GM12801 (cell line): Measurements from ENCODE around the gene VASH1.

Experiments
- TF ChIP-seq, protein P1 (sequence below): IDR thresholded peaks from one replicate; pipeline ENCODE4 v1.5.1; 2011; ENCODE audit warnings: control low read depth; ENCODE audit not compliant: insufficient read length; ENCODE audit errors: extremely low read depth

The VASH1 gene

DNA sequence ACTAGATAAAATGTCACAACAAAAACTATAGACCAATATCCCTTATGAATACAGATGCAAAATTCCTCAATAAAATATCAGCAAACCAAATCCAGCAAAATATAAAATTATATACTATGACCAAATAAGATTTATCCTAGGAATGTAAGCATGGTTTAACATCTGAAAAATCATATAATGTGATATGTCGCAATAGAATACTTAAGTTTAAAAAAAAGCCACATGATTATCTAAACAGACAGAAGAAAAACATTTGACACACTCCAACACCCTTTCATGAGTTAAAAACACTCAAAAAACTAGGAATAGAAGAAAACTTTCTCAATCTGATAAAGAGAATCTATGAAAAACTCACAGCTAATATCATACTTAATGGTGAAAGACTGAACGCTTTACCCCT is 31.2 kb downstream of the VASH1 start:
- TF ChIP-seq, protein P1, sequence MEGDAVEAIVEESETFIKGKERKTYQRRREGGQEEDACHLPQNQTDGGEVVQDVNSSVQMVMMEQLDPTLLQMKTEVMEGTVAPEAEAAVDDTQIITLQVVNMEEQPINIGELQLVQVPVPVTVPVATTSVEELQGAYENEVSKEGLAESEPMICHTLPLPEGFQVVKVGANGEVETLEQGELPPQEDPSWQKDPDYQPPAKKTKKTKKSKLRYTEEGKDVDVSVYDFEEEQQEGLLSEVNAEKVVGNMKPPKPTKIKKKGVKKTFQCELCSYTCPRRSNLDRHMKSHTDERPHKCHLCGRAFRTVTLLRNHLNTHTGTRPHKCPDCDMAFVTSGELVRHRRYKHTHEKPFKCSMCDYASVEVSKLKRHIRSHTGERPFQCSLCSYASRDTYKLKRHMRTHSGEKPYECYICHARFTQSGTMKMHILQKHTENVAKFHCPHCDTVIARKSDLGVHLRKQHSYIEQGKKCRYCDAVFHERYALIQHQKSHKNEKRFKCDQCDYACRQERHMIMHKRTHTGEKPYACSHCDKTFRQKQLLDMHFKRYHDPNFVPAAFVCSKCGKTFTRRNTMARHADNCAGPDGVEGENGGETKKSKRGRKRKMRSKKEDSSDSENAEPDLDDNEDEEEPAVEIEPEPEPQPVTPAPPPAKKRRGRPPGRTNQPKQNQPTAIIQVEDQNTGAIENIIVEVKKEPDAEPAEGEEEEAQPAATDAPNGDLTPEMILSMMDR: no peak

DNA sequence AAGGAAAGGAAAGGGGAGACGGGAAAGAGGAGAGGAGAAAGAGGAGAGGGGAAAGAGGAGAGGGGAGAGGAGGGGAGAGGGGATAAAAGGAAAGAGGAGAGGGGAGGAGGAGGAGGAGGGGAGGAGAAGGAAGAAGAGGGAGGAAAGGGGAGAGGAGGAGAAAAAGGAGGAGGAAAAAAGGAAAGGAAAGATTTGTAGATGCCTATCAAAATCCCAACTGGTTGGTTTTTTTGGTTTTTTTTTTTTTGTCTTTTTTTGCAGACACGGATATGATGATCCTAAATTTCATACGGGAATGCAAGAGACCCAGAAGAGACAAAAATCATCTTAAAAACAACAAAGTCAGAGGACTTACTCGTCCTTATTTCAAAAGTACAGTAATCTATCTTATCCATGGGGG is 32.1 kb downstream of the VASH1 start:
- TF ChIP-seq, protein P1: no peak

DNA sequence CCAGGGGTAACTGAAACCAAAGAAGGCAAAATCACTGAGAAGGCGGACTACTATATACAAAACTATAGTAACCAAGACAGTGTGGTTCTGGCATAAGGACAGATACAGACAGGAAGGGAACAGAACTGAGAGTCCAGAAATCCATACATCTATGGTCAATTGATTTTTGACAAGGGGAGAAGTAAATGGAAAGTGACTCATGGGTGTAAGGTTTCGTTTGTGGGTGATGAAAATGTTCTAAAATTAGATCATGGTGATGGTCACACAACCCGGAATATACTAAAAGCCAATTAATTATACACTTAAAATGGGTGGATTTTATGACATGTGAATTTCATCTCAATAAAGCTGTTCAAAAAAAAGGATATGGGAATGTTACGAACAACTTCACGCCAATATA is 32.7 kb downstream of the VASH1 start:
- TF ChIP-seq, protein P1: no peak

DNA sequence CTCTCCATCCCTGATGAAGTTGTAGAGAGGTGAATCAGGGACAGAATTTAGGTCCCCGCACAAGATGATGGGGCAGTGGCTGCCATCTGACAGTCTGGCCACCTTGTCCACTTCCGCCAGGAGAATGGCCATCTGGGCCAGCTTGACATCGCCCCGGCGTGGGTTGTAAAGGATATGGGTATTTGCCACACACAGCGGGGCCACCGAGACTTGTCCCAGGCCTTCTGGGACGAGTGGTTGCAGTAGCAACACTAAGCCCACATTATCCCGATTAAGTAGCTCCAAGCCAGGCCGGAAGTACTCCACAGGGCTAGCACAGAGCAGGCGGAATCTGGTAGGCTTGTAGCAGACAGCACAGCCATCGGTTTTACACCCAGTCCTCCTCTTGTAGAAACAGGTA is 45.2 kb downstream of the VASH1 start:
- TF ChIP-seq, protein P1: no peak

DNA sequence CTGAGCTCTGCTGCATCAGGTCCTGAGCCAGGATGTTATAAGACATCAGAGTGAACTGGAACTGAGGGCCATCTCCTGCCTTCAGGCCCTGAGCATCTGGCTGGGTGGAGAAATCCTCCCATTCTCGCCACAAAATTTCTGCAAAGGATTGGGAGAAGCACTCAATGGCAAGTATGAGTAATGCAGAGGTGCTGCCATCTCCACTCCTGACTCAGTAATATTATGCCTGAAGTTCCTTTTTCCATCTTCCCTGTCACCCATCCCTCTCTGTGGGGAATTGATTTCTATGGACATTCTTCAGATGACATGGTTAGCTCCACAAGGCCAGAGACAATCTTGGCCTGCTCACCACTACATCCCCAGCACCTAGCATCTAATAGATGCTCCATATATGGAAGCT is 46.7 kb downstream of the VASH1 start:
- TF ChIP-seq, protein P1: no peak

DNA sequence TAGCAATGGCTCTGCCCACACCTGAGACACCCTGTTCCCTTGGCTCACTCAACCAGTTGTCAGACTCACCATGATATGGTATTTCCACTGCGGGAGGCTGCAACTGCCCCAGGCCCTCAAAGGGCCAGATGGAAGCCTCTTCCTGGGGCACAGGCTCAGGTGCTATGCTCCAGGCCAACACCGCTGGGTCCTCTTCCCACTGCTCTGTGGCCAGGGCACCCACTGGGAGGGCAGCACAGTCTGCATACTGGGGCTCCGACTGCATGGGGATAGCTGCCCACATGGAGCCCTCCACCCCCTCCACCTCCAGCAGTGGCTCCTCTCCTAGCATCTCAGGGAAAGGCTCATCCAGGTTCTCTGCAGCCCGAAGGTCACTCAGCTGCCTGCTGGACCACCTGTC is 47.7 kb downstream of the VASH1 start:
- TF ChIP-seq, protein P1: no peak

DNA sequence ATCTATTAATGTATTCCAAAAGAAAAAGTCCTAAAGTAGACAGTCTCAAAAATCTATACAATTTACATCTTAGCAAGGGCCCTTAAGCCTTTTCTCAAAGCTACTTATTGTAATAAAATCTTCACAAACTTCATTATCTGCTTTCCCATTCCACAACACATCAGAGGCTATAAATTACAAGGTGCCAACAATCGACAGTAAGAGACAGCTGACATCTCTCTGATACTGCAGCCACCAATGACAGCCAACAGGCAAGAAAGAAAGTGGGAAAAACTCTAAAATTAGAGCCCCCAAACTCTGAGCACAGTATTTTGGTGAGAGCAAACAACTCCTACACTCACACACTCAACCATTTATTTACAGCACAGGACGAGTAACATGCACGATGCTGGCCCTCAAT is 49.3 kb downstream of the VASH1 start:
- TF ChIP-seq, protein P1: no peak

DNA sequence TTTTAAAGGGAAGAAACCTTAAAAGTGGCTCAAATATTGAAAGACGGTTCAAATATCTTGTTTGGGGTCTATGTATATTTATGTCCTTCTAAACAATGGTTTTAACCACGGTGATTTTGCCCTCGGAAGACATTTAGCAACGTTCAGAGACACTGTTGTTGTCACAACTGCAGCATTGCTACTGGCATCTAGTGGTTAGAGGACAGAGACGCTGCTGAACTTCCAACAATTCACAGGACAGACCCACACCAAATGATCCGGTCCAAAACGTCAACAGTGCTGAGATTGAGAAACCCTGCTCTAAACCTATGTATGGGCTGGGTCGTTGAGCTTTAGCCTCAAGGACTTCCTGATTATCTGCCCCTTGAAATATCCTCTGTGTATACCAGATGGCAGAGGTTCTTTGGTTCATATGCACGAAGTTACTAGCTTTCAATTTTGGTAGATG is 49.7 kb downstream of the VASH1 start:
- TF ChIP-seq, protein P1: no peak
